K562 (cell line): Measurements from ENCODE around the gene ARFRP1. TPM values are rescaled to one million over a fixed set of nuclear protein-coding genes. Genes with fewer than 3 reads are reported as not detected.

Source experiments
- DDX20 ChIP-seq: fragments of 450-650 bp; IDR thresholded peaks from 2 replicates; pipeline ENCODE4 v1.6.1; 2016; ENCODE audit warnings: missing genetic modification characterization, low read depth, mild to moderate bottlenecking, missing compliant biosample characterization, moderate library complexity
- GTF3C2 ChIP-seq: IDR thresholded peaks from 3 replicates; pipeline ENCODE4 v1.6.1; 2011; ENCODE audit warnings: borderline replicate concordance, mild to moderate bottlenecking, moderate library complexity; ENCODE audit not compliant: insufficient read length; ENCODE audit errors: extremely low read depth
- HMGN3 ChIP-seq: IDR thresholded peaks from 2 replicates; pipeline ENCODE4 v1.6.1; 2011; ENCODE audit warnings: borderline replicate concordance, low read depth, mild to moderate bottlenecking, mixed read lengths, low read length; ENCODE audit not compliant: insufficient read length; ENCODE audit errors: extremely low read depth
- MAFF ChIP-seq: IDR thresholded peaks from 2 replicates; pipeline ENCODE4 v1.6.1; 2012; ENCODE audit warnings: low read length, improper control_type of control experiment
- POLR2A ChIP-seq: fragments of 450-650 bp; conservative IDR thresholded peaks from 2 replicates; pipeline ENCODE4 v1.6.1; 2016
- POLR2H ChIP-seq: IDR thresholded peaks from 2 replicates; pipeline ENCODE4 v1.6.1; 2016; ENCODE audit warnings: missing genetic modification characterization, low read depth, mild to moderate bottlenecking, control low read depth, missing compliant biosample characterization, moderate library complexity
- RBFOX2 ChIP-seq: fragments of 200-400 bp; formaldehyde crosslinking; IDR thresholded peaks from 2 replicates; pipeline ENCODE4 v1.6.1; 2017; ENCODE audit warnings: low read depth, mild to moderate bottlenecking, low read length, moderate library complexity
- TBL1XR1 ChIP-seq, 2 experiments: IDR thresholded peaks; 2 replicates each; pipeline ENCODE4 v1.6.1; 2012; ENCODE audit warnings: improper control_type of control experiment in 2 of 2, low read length in 2 of 2, mild to moderate bottlenecking in 1 of 2
- ZNF398 ChIP-seq: fragments of 250-450 bp; sonication (Bioruptor Pico); IDR thresholded peaks from 2 replicates; pipeline ENCODE4 v1.8.0; 2021; ENCODE audit warnings: moderate library complexity, mild to moderate bottlenecking, inconsistent platforms
- ZNF445 ChIP-seq: fragments of 250-450 bp; sonication (Bioruptor Pico); IDR thresholded peaks from 2 replicates; pipeline ENCODE4 v1.4.0; 2020; ENCODE audit warnings: low read depth, mild to moderate bottlenecking, moderate library complexity
- polyA plus RNA-seq, 8 experiments: library from polyadenylated mRNA; depleted of rRNA in 4 of 8; stranded (reverse) in 5 of 8; unstranded in 3 of 8; fragments of >200 nt; fragmentation: Nextera tagmentation in 2 of 8; fragmentation: Illumina TruSeq in 1 of 8; extraction: Ambion mirVana in 2 of 8; extraction: Trizol in 1 of 8; gene quantifications; 2 replicates each; pipeline versions ENCODE4 v1.2.1 to v1.2.3, GENCODE V29; 2011 to 2014; ENCODE audit warnings: inconsistent platforms in 1 of 8, missing spikeins in 1 of 8
- total RNA-seq, 7 experiments: library from RNA; depleted of rRNA in 6 of 7; stranded (reverse); fragments of >200 nt in 6 of 7; fragmentation: Illumina TruSeq in 2 of 7; extraction: Trizol in 2 of 7; gene quantifications; 2 replicates each; pipeline versions ENCODE4 v1.2.1 to v1.2.3, GENCODE V29; 2011 to 2021; ENCODE audit warnings: low replicate concordance in 1 of 7
- TF ChIP-seq, protein P1 (sequence below): IDR thresholded peaks from 2 replicates; pipeline ENCODE4 v1.6.1; 2014; ENCODE audit warnings: antibody characterized with exemption

The ARFRP1 gene
- total and polyA plus RNA-seq, 9 of the 15 experiments (the other 6 are each of a cell fraction or from before 2014, with no cell fraction given): 2.2 to 78.9 (median 37.3) TPM

GRCh38 chr20:63701329-63702035, 6.3 kb downstream of the ARFRP1 start (continued):
- TF ChIP-seq GTF3C2 (no peak), ZNF445 (no peak), POLR2H (tag) (no peak), RBFOX2 (peak; percentile 58; the same call in 1 of the 2 replicates), DDX20 (tag) (no peak), POLR2A (peak; percentile 56), HMGN3 (peak; percentile 43), MAFF (no peak), ZNF398 (CRISPR knock-in tag) (no peak), TBL1XR1 (IDR thresholded peaks at IDR 0.05; ENCODE audit: low read length in 2 of 2) (no peak)
- TF ChIP-seq, protein P1, sequence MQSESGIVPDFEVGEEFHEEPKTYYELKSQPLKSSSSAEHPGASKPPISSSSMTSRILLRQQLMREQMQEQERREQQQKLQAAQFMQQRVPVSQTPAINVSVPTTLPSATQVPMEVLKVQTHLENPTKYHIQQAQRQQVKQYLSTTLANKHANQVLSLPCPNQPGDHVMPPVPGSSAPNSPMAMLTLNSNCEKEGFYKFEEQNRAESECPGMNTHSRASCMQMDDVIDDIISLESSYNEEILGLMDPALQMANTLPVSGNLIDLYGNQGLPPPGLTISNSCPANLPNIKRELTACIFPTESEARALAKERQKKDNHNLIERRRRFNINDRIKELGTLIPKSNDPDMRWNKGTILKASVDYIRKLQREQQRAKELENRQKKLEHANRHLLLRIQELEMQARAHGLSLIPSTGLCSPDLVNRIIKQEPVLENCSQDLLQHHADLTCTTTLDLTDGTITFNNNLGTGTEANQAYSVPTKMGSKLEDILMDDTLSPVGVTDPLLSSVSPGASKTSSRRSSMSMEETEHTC: no peak
